ENCODE data around the gene RELB.
A peak's percentile ranks its signal among the peaks of the same experiment; 100 is the strongest.
"Not testable (repeated sequence)": the region's sequence is repeated elsewhere in the genome, so short reads cannot be mapped to it uniquely, and the experiment has no call there.

RELB gene

GRCh38 chr19:45001087-45001739, at the start of gene RELB:
Gene RELB, plus strand, starts transcription at chr19:45001464. Its CDS starts 116 bp downstream, at chr19:45001580.
- peak; percentile 99 for DNase-seq (ENCODE audit: low spot score)

GRCh38 chr19:44954278-44954648, 47.0 kb upstream of the RELB start:
- DNase-seq (ENCODE audit: low spot score) = no peak

- peak; percentile 99 for DNase-seq (ENCODE audit: low spot score)
Observed at GRCh38 chr19:44954649-44955504, 46.4 kb upstream of the RELB start, which contains the start of gene CLPTM1. Gene CLPTM1, plus strand, starts transcription at chr19:44955380. Its CDS starts 16 bp downstream, at chr19:44955396.

- no peak for DNase-seq (ENCODE audit: low spot score)
Observed at GRCh38 chr19:44955505-44956439, 45.5 kb upstream of the RELB start.

- DNase-seq (ENCODE audit: low spot score) = no peak
Observed at GRCh38 chr19:44957526-44957925, 43.7 kb upstream of the RELB start.

- no peak for DNase-seq (ENCODE audit: low spot score)
Observed at GRCh38 chr19:44958090-44958489, 43.2 kb upstream of the RELB start.

- DNase-seq (ENCODE audit: low spot score) = no peak
Observed at GRCh38 chr19:44959691-44960090, 41.6 kb upstream of the RELB start.

- DNase-seq (ENCODE audit: low spot score) = no peak
Observed at GRCh38 chr19:44960906-44961728, 40.1 kb upstream of the RELB start.

- no peak for DNase-seq (ENCODE audit: low spot score)
Observed at GRCh38 chr19:44961821-44962220, 39.4 kb upstream of the RELB start.

- no peak for DNase-seq (ENCODE audit: low spot score)
Observed at GRCh38 chr19:44968118-44968517, 33.1 kb upstream of the RELB start.

GRCh38 chr19:44968670-44969069, 32.6 kb upstream of the RELB start:
- no peak for DNase-seq (ENCODE audit: low spot score)

- DNase-seq (ENCODE audit: low spot score) = no peak
Observed at GRCh38 chr19:44969437-44969836, 31.8 kb upstream of the RELB start.

- DNase-seq (ENCODE audit: low spot score) = not testable (repeated sequence)
Observed at GRCh38 chr19:44971451-44971850, 29.8 kb upstream of the RELB start.

- DNase-seq (ENCODE audit: low spot score) = no peak
Observed at GRCh38 chr19:44972802-44973201, 28.5 kb upstream of the RELB start.

GRCh38 chr19:44973982-44974735, 27.1 kb upstream of the RELB start:
- DNase-seq (ENCODE audit: low spot score) = no peak

- DNase-seq (ENCODE audit: low spot score) = no peak
Observed at GRCh38 chr19:44974857-44975256, 26.4 kb upstream of the RELB start.

GRCh38 chr19:44975444-44975843, 25.8 kb upstream of the RELB start:
- DNase-seq (ENCODE audit: low spot score) = no peak

GRCh38 chr19:44984005-44984404, 17.3 kb upstream of the RELB start:
- no peak for DNase-seq (ENCODE audit: low spot score)

GRCh38 chr19:44985445-44985844, 15.8 kb upstream of the RELB start:
- DNase-seq (ENCODE audit: low spot score) = no peak

- no peak for DNase-seq (ENCODE audit: low spot score)
Observed at GRCh38 chr19:44986389-44986788, 14.9 kb upstream of the RELB start.

Data from D341Med (cell line).